ENCODE data around the gene THRAP3.
A peak's percentile ranks its signal among the peaks of the same experiment; 100 is the strongest.

THRAP3 gene

GRCh38 chr1:36253161-36253862, 29.1 kb downstream of the THRAP3 start:
- no peak for DNase-seq

- DNase-seq = no peak
Observed at GRCh38 chr1:36256558-36257374, 32.5 kb downstream of the THRAP3 start.

GRCh38 chr1:36257375-36257767, 33.1 kb downstream of the THRAP3 start:
- DNase-seq = peak; percentile 21

GRCh38 chr1:36258960-36259344, 34.7 kb downstream of the THRAP3 start:
- no peak for DNase-seq

GRCh38 chr1:36268981-36269380, 44.7 kb downstream of the THRAP3 start:
- DNase-seq = no peak

- no peak for DNase-seq
Observed at GRCh38 chr1:36269408-36269838, 45.2 kb downstream of the THRAP3 start.

GRCh38 chr1:36273024-36273423, 48.8 kb downstream of the THRAP3 start:
- DNase-seq = no peak

GRCh38 chr1:36274201-36274600, 50.0 kb downstream of the THRAP3 start:
- no peak for DNase-seq

- no peak for DNase-seq
Observed at GRCh38 chr1:36276688-36277087, 52.4 kb downstream of the THRAP3 start.

- no peak for DNase-seq
Observed at GRCh38 chr1:36279110-36279788, 55.0 kb downstream of the THRAP3 start.

GRCh38 chr1:36279789-36280296, 55.6 kb downstream of the THRAP3 start:
- DNase-seq = no peak

- DNase-seq = no peak
Observed at GRCh38 chr1:36284061-36284460, 59.8 kb downstream of the THRAP3 start.

GRCh38 chr1:36284517-36284916, 60.3 kb downstream of the THRAP3 start:
- DNase-seq = no peak

- DNase-seq = peak; percentile 79
Observed at GRCh38 chr1:36285443-36286101, 61.3 kb downstream of the THRAP3 start.

GRCh38 chr1:36286802-36287201, 62.6 kb downstream of the THRAP3 start:
- no peak for DNase-seq

GRCh38 chr1:36287595-36287994, 63.4 kb downstream of the THRAP3 start:
- DNase-seq = no peak

- DNase-seq = no peak
Observed at GRCh38 chr1:36295390-36295789, 71.1 kb downstream of the THRAP3 start.

GRCh38 chr1:36297062-36297461, 72.8 kb downstream of the THRAP3 start:
- no peak for DNase-seq

GRCh38 chr1:36298640-36299039, 74.4 kb downstream of the THRAP3 start:
- DNase-seq = no peak

- no peak for DNase-seq
Observed at GRCh38 chr1:36300526-36300925, 76.3 kb downstream of the THRAP3 start.

- DNase-seq = no peak
Observed at GRCh38 chr1:36301220-36301619, 77.0 kb downstream of the THRAP3 start.

GRCh38 chr1:36303244-36303643, 79.0 kb downstream of the THRAP3 start:
- DNase-seq = no peak

Data from activated CD4-positive, alpha-beta T cell treated with anti-CD3 and anti-CD28 coated beads, Interleukin-2, Interleukin-6, amounts not matched to agents 100 ng/mL and 50 ng/mL, durations not matched to agents 16 hours and 8 hours (primary cell).